NCI-H187 (cell line): ENCODE data around the gene TP53I11.

Source experiments
- DNase-seq, 2 experiments: peaks; one replicate each; lab custom pipeline; 2025; lab: John Stamatoyannopoulos, UW

The TP53I11 gene

DNA sequence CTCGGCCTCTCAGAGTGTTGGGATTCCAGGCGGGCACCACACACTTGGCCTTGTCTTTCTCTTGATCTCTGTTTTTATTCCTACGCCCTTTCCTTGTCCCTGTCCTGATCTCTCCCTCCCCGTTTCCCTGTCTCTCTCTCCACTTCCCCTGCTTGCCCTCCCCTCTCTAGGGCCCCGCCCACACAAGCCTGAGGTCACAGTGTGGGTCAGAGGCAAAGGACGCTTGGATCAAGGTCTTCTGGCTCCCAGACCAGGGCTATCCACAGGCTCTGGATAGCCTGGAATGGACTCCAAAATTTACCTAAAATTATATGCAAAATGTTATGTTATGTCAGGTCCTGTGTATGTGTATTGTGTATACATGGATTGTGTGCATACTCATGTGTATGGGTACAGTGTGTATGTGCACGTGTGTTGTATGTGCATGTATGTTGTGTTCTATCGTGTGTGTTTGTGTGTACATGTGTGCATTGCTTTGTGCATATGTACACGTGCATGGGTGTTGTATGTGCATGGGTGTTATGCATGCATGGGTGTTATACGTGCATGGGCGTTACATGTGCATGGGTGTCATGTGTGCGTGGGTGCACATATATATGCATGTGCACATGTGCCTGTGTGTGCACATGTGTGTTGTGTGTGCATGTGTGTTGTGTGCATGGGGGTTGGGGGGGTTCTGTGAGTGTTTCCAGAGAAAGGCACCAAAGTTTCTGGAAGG is 38.3 kb downstream of the TP53I11 start:
- DNase-seq: no peak

DNA sequence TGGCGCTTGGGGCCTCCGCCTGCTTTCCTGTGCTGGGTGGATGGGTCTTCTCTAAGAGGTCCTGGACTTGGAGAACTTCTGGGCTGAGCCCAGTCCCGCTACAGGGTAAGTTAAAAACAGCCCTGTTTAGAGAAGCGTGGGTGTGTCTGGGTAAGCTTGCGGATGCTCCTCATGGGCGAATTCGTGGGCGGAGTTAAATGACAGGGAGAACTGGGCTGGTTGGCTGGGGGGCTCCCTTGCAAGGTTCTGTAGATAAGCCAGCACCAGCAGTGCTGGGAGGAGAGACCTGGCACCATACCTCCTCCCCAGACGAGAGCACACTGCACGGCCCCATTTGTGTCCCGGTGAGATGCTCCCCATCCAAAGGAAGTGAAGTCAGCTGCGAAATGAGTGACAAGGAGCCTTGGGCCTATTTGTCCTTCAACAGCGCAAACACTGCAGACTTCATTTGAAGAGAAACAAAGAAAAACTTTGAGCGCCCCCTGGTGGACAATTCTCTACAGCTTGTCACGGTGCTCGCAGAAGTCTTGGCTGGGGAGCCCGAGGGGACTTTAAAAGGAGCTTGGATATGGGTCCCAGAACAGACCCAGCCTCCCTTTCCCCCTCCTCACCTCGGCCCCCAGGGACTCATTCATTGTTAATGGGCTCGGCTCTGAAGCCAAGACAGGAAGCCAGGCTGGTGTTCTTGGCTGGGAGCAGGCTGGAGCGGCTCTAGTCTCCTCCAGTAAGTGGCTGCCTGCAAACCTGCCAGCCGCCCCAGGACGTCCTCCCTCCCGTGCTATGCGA is 39.5 kb downstream of the TP53I11 start:
- peak; percentile 70 to 78 for DNase-seq

DNA sequence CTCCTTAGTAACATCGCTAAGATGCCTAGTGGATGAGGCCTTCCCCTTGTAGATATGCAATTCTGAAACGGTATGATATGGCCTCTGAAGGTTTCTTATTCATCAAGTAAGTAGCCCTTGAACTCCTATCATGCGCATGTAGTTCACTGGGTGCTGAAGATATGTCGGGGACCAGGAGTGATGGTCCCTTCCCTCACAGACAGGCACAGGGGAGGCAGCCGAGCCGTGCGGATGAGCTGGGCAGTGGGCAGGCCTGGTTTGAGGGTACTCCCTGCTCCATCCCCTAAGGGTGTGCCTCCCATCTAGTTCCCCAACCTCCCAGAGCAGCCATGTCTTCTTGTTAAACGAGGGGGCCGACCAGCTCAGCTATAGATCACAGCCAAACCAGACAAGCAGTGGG is 40.1 kb downstream of the TP53I11 start:
- DNase-seq: no peak

DNA sequence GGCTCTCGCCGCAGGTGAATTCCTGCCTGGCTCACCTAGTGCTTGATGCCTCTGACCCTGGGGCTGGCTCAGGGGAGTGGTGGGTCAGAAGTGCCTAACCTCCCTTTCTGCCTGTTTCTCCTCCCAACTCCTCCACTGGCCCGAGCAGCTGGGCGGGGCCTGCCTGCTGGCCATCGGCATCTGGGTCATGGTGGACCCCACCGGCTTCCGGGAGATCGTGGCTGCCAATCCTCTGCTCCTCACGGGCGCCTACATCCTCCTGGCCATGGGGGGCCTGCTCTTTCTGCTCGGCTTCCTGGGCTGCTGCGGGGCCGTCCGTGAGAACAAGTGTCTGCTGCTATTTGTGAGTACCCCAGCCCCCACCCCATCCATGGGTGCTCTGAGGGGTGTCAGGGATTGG is 41.1 kb downstream of the TP53I11 start:
- no peak for DNase-seq

DNA sequence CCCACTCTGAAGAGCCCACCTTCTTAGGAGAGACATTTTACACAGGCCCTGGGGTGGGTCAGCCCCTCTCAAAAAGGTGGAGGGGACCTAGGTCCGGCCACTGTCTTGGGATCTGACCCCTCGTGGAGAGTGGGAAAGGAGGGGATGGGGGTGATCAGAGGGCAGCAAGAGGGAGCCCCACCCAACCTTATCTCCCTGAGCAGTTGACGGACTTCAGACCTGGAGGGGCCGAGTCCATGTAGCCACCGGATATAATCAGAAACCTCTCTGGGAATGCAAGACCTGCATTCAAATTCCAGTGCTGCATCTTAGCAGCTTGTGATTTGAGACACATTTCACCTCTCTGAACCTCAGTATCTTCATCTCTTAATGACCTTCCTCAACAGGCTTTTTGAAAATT is 44.0 kb downstream of the TP53I11 start:
- no peak for DNase-seq

DNA sequence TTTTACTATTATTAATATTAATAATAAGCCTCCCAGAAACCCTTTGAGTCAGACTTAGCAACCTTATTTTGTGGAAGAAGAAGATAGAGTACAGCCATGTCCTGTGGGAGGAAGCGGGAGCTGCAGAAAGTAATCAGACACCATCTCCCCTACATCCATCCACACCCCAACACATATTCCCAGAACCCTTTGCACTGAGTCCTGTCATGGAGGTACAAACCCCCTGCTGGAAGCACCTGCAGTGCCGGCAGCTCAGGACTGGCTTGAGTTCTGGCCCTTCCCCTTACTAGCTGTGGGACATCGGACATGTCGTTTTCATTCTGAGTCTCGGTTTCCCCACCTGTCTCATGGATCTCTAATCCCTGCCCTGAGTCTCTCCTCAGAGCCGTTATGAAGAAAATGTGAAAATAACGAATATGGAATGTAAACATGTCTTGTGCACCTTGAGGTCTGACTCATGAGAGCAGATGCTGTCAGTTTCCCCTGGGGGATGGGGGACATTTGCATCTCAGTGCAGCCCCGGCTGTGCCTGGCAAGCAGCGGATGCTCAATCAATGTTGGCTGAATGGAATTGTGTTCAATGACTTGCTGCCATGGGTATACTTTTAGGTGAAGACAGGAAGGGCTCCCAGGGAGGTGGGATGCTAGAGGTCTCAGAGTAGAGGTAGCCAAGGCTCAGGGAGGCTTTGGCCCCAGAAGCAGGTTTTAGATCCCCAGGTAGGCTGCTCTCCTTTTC is 45.4 kb downstream of the TP53I11 start:
- DNase-seq: no peak

DNA sequence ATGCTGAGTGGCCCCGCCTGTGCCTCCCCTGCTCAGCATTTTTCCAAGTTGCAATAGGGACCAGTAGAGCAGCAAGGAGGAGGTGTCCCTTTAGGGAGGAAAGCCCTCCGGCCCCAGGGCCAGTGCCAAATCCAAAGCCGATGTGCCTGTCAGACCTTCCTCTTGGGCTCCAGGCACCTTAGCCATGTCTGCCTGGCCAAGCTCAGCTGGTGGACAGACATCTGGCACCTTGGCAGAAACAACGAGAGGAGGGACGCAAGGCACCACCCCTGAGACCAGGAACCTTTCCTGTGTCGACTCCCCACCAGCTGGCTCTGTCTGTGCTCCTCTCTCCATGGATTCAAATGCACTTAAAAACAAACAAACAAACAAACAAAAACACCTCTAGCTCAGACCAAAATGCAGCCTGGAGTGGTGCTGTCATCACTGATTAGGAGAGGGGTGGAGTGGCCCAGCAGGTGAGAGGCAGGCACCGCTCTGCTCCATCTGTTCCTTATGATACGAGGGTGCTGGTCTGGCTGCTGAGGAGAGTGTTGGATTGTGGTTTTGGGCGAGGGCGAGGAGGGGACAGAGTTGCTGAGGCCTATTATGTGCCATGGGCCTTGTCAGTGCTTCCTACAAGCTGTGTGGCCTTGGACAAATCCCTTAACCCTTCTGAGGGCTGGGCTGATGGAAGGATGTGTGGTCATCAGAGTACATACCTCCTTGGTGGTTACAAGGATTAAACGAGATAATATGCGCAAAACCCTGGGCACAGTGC is 46.2 kb downstream of the TP53I11 start:
- DNase-seq: no peak

DNA sequence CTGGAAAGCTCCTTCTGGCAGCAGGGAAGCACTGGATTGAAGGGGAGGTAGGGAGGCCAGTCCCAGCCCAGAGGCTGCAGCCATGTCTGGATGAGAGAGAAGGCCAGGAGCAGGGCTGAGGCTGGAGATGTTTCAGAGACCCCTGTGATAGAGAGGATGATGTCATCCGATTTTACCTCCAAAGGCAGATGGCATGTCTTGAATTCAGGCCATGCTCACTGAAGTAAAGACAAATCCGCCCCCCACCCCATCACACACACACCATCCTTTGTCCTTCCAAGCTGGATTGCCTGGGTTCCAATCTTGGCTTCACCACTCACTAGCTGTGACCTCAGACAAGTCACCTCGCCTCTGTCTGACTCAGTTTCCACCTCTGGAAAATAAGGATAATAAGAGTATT is 47.2 kb downstream of the TP53I11 start:
- no peak for DNase-seq

DNA sequence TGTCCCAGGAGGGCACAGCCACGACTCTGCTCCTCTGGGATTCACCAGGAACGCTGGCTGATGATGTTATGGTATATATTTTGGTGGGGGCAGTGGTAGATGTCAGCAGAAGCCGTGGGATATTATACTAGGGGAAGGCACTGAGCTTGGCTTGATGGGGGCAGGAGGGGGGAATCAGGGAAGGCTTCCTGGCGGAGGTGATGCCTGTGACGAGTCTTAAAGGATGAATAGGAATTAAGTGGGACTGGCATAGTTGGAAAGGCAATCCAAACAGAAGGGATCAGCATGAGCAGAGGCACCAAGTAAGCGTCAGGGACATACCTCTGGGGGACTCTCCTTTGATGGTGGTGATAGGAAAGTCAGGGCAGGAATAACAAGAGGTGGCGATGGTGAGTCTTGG is 47.6 kb downstream of the TP53I11 start:
- no peak for DNase-seq

DNA sequence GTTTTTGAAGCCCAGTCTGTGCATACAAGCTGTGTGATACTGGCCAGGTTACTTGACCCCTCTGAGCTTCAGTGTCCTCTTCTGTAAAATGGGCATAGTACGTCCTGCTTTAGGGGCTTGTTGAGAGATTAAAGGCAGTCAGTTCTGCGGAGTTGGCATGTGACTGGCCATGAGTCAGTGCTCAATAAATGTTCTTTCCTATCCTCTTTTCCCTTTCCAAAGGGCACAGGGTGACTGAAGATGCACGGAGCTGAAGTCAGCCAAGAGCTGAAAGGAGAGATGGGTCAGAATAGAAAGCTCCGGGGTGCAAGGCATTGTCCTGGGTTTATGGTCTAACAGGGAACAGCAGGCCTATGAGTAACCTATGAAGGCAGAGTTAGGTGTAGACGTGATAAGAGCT is 48.9 kb downstream of the TP53I11 start:
- no peak for DNase-seq

DNA sequence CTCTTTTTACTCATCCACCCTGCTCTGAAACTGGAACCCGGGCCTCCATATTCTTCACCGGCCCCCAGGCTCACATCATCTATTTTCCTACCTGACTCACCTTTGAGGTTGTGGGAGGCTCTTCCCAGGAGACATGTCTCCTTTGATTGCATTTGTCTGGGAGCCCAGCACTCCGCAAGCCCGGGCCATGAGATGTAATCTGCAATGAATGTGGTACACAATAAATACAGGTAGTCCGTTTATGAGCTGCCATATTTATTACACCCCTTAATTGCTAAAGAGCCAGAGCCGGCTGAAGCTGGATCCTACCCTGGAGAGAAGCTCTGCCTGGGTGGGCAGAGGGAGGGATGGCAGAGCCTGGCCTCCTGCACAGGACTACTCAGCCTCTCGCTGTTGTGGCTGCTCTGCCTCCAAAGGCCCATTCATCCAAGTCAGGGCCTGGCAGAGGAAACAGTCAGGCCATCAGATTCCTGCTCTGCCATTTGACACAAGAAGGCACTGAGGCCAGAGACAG is 49.5 kb downstream of the TP53I11 start:
- no peak for DNase-seq

DNA sequence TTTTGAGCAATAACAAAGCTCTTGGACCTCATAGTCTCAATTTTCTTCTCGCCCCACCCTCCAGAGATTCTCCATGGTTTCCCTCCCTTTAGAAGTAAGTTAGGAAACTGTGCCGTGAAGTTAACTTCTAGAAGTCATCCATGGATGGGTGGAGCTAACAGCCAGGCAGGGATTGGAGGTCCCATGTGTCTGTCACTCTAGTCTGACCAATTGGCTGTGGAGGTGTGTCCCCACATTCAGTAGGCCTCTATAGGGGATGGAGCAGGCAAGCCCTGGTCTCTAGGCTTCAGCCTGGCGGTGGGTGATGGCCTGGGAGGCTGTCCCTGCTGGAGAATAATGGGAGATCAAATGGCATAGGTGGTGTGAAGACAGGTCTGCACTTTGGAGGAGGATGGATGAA is 50.7 kb downstream of the TP53I11 start:
- no peak for DNase-seq

DNA sequence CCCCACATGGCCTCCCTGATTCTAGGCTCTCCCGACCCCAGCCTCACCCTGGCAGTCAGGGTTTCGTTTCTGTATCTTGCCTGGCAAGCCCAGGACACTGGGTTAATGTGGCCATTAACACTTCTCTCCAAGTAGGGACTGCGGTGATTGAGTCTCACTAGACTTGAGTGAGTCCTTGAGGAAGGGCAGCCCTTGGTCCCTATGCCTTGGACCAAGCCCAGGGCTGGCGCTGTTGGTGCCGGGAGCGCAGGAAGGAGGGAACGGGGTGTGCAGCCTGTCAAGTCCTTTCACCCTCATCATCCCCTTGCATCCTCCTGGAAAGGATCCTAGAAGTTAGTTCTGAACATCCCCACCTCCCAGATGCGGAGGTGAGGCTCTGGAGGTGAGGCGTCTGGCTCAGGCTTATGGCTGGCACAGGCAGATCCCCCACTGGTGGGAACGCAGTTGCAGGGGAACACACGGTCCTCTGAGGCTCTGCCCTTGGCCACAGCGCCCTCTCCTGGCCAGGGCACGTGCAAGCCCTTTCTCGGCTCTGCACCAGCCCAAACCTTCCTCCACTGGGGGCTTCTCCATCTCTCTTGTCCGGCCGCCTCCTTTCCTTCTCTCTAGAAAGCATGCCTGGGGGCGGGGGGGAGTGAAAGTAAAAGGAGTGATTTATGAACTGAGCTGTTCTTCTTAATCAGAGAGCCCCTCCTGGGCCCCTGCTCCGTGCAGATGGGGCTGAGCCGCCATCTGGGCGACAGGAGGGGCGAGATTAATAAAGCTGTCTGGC is 56.7 kb downstream of the TP53I11 start:
- DNase-seq: no peak

DNA sequence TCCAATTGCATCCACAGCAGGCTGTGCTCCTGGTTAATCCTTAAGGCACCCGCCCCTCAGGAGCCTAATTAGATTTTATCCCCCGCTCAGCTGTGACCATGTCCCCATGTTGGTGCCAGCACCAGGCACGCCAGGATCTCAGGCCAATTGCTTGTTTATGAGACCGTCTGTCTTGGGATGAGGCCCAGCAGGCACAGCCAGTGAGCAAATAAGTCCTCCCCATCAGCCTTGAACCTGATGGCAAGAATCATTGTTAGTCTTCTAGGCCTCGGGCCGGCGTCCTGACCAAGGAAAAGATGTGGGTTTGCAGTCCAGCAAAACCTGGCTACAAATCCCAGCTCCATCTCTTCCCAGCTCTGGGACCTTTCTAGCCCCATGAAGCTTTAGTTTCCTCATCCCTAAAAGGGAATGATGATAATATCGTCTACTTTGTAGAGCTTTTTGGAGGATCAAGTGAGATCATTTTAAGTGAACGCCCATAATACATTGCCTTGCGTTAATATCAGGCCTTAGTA is 57.3 kb downstream of the TP53I11 start:
- DNase-seq: no peak

DNA sequence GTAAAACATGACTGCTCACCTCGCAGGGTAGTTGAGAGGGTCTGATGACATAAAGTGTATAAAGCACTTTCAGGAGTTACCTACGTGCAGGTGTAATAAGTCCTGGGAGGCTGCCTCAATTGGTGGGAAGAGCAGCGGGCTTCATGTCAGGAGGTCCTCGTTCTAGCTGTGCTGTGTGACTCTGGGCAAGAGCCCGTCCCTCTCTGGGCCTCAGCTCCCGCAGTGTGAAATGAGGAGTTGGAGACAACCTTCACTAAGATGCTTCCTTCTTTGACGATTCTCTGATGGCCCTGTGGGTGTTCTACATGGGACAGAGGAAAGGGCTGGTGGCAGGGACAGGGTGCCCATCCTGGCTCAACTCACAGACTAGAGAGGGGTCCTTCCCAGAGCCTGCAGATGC is 57.8 kb downstream of the TP53I11 start:
- no peak for DNase-seq

DNA sequence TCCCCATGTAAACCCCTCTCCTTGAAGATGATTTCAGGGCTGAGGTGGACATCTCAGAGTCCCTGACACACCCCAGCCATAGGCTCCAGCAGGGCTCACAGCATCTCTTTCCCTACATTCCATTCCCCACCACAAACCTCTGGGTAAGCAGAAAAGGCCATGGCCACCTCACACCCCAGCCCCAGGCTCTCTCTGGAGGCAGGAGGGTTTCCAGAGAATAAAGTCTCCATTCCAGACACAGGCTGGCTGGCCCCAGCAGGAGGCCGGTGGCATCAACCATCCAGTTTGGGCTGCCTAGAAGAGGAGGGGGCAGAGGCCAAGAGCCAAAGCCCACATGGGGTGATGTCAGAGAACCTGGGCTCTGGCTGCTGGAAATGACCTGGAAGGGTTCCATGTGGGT is 61.4 kb downstream of the TP53I11 start:
- DNase-seq: no peak

DNA sequence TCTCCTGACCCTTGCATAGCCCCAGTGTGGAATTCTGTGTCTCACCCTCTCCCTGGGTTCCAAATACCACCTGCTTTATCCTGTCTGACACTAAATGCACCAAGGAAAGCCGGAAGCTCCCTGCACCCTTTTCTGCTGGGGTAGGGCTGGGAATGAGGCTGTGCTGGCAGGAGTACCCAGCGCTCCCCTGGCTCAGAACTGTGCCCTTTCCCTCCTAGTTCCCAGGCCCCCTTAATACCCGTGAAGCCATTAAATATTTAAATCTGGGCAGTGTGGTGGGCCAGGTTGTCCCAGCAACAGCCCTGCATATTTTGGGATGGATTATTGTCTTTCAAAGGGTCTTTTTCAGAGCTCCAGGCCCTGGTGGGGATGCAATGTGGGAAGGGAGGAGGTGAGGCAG is 63.0 kb downstream of the TP53I11 start:
- no peak for DNase-seq

DNA sequence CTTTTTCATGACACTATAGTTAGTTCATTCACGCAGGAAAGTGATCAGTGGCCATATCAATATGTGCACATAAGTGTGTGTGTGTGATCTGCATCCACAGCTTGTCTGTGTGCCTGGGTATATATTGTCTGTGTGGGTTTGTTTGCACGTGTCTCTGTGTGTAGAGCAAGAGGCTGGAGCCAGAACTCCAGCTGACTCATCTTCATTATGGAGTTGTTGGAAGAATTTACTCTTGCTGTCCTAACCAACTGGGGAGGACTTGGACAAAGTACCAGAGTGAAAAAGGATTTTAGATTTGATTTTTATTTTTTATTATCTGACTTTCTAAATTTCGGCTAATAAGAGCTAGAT is 63.9 kb downstream of the TP53I11 start:
- no peak for DNase-seq

DNA sequence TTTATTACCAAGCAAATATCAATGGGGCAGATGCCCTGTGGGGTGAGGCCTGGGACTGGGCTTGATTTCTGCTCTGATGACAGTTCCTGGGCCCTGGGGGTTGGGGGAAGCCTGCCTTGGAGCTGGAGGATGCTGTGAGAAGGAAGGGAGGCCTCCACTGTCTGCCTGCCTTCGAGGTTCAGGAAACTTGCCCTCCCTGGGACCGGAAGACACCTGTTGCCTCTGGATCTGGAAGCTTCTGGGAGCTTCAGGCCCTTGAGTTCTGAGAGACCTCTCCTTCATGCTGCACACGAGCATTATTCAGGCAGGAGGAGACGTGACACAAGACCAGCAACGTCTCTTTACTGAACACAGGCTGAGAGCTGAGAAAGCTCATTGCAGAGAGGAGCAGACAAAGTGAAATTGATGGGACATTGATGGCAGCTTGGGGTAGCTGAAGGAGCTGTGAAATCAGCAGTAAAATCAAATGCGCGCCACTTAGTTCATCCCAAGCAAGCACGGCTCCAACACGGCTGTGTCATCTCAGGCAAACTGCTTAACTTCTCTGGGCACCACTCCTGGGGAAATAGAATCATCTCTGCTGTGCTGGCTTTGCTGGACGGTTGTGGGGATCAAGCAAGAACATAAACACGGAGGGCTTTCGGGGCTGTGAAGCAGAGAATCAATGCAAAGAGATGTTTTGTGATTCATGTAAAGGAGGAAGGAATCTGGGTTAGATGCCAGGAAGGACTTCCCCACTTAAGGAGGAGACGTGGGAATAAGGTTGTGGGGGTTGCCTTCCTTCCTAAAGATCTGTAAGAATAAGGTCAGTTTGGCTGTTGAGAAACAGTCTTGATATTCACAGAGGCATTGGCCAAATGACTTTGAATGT is 64.5 kb downstream of the TP53I11 start:
- DNase-seq: no peak
